ENCODE results near the gene VAX1.

VAX1 gene

GRCh38 chr10:117167346-117167788 lies 29.3 kb upstream of the VAX1 start:
- Histone ChIP-seq H3K36me3 (ENCODE audit: insufficient read depth, low read length) (no peaks in the 10 kb centered on the region), H3K9me3 (ENCODE audit: low read length) (no peaks in the 10 kb centered on the region), H2AFZ (ENCODE audit: low read length) (no peak overlapping the region), H3K4me3 (ENCODE audit: low read depth, low read length, poor library complexity, severe bottlenecking) (no peak overlapping the region), H4K20me1 (ENCODE audit: insufficient read depth, low read length) (no peaks in the 10 kb centered on the region), H3K27me3 (ENCODE audit: insufficient read depth, low read length) (peaks cover 3% of the 10 kb centered on the region; the same call in 1 of the 2 replicates), H3K4me1 (ENCODE audit: insufficient read depth, low read length, severe bottlenecking) (no peaks in the 10 kb centered on the region), H3K9me2 (ENCODE audit: low read depth, low read length) (no peaks in the 10 kb centered on the region), H3K4me2 (ENCODE audit: low read length) (no peak overlapping the region), H3K27ac (ENCODE audit: low read depth, low read length, poor library complexity, severe bottlenecking) (no peak overlapping the region), H3K79me2 (ENCODE audit: insufficient read depth, low read length) (no peaks in the 10 kb centered on the region), H3K9ac (ENCODE audit: low read length) (no peak overlapping the region), H3F3A (ENCODE audit: insufficient read depth, low read length) (no peaks in the 10 kb centered on the region)
- TF ChIP-seq EZH2 (IDR thresholded peaks at IDR 0.05; ENCODE audit: borderline replicate concordance, low read length) (no peak), CTCF (IDR thresholded peaks at IDR 0.05; ENCODE audit: low read length) (no peak)

- H3K36me3 ChIP-seq (ENCODE audit: insufficient read depth, low read length), result no peaks in the 10 kb centered on the region
- H3K9me2 ChIP-seq (ENCODE audit: low read depth, low read length), result no peaks in the 10 kb centered on the region
- H3K9ac ChIP-seq (ENCODE audit: low read length), result no peak overlapping the region
- no peak for TF ChIP-seq EZH2 (IDR thresholded peaks at IDR 0.05; ENCODE audit: borderline replicate concordance, low read length)
- TF ChIP-seq CTCF (IDR thresholded peaks at IDR 0.05; ENCODE audit: low read length), result no peak
- H3K4me2 ChIP-seq (ENCODE audit: low read length), result no peak overlapping the region
- H2AFZ ChIP-seq (ENCODE audit: low read length), result no peak overlapping the region
- no peak overlapping the region for H3K27ac ChIP-seq (ENCODE audit: low read depth, low read length, poor library complexity, severe bottlenecking)
- no peaks in the 10 kb centered on the region for H3K79me2 ChIP-seq (ENCODE audit: insufficient read depth, low read length)
- no peaks in the 10 kb centered on the region for H3K4me1 ChIP-seq (ENCODE audit: insufficient read depth, low read length, severe bottlenecking)
- H3F3A ChIP-seq (ENCODE audit: insufficient read depth, low read length), result no peaks in the 10 kb centered on the region
- no peaks in the 10 kb centered on the region for H3K9me3 ChIP-seq (ENCODE audit: low read length)
- H3K27me3 ChIP-seq (ENCODE audit: insufficient read depth, low read length), result peaks cover 7% of the 10 kb centered on the region; the same call in 1 of the 2 replicates
- no peaks in the 10 kb centered on the region for H4K20me1 ChIP-seq (ENCODE audit: insufficient read depth, low read length)
- H3K4me3 ChIP-seq (ENCODE audit: low read depth, low read length, poor library complexity, severe bottlenecking), result no peak overlapping the region
Observed at GRCh38 chr10:117166418-117167345, 28.6 kb upstream of the VAX1 start.

- no peak overlapping the region for H3K9ac ChIP-seq (ENCODE audit: low read length)
- H3K79me2 ChIP-seq (ENCODE audit: insufficient read depth, low read length), result no peaks in the 10 kb centered on the region
- H4K20me1 ChIP-seq (ENCODE audit: insufficient read depth, low read length), result no peaks in the 10 kb centered on the region
- no peak overlapping the region for H3K4me2 ChIP-seq (ENCODE audit: low read length)
- H3K36me3 ChIP-seq (ENCODE audit: insufficient read depth, low read length), result no peaks in the 10 kb centered on the region
- no peaks in the 10 kb centered on the region for H3F3A ChIP-seq (ENCODE audit: insufficient read depth, low read length)
- no peaks in the 10 kb centered on the region for H3K9me2 ChIP-seq (ENCODE audit: low read depth, low read length)
- no peak overlapping the region for H3K27ac ChIP-seq (ENCODE audit: low read depth, low read length, poor library complexity, severe bottlenecking)
- peaks cover 7% of the 10 kb centered on the region; the same call in 1 of the 2 replicates for H3K27me3 ChIP-seq (ENCODE audit: insufficient read depth, low read length)
- H3K4me1 ChIP-seq (ENCODE audit: insufficient read depth, low read length, severe bottlenecking), result no peaks in the 10 kb centered on the region
- TF ChIP-seq CTCF (IDR thresholded peaks at IDR 0.05; ENCODE audit: low read length) (peak; percentile 19; the same call in 1 of the 2 replicates), EZH2 (IDR thresholded peaks at IDR 0.05; ENCODE audit: borderline replicate concordance, low read length) (no peak)
- no peak overlapping the region for H3K4me3 ChIP-seq (ENCODE audit: low read depth, low read length, poor library complexity, severe bottlenecking)
- no peak overlapping the region for H2AFZ ChIP-seq (ENCODE audit: low read length)
- no peaks in the 10 kb centered on the region for H3K9me3 ChIP-seq (ENCODE audit: low read length)
Observed at GRCh38 chr10:117165538-117166417, 27.7 kb upstream of the VAX1 start.
